ENCODE results near the gene SYT6. TPM values are rescaled to one million over a fixed set of nuclear protein-coding genes. Genes with fewer than 3 reads are reported as not detected.

SYT6 gene
- total RNA-seq, 1 experiment from 2014 or later, result not detected

- no peak for DNase-seq (ENCODE audit: low spot score)
These were observed 35.2 kb downstream of the SYT6 start for GRCh38 chr1:114118351-114118990.

GRCh38 chr1:114117654-114118053 lies 36.0 kb downstream of the SYT6 start:
- no peak for DNase-seq (ENCODE audit: low spot score)

- no peak for DNase-seq (ENCODE audit: low spot score)
These were observed 37.6 kb downstream of the SYT6 start for GRCh38 chr1:114116086-114116485.

GRCh38 chr1:114114185-114115094 lies 39.2 kb downstream of the SYT6 start:
- peak; percentile 70 for DNase-seq (ENCODE audit: low spot score)

- no peak for DNase-seq (ENCODE audit: low spot score)
These were observed 40.1 kb downstream of the SYT6 start for GRCh38 chr1:114113411-114114184.

GRCh38 chr1:114112775-114113174 lies 40.9 kb downstream of the SYT6 start:
- DNase-seq (ENCODE audit: low spot score), result no peak

- DNase-seq (ENCODE audit: low spot score), result no peak
These were observed 41.7 kb downstream of the SYT6 start for GRCh38 chr1:114111731-114112641.

GRCh38 chr1:114109981-114110380 lies 43.7 kb downstream of the SYT6 start:
- no peak for DNase-seq (ENCODE audit: low spot score)

- DNase-seq (ENCODE audit: low spot score), result no peak
These were observed 44.9 kb downstream of the SYT6 start for GRCh38 chr1:114108751-114109255.

GRCh38 chr1:114107474-114108435 lies 45.9 kb downstream of the SYT6 start:
- peak; percentile 8 for DNase-seq (ENCODE audit: low spot score)

- no peak for DNase-seq (ENCODE audit: low spot score)
These were observed 48.2 kb downstream of the SYT6 start for GRCh38 chr1:114105421-114105979.

- DNase-seq (ENCODE audit: low spot score), result no peak
These were observed 48.7 kb downstream of the SYT6 start for GRCh38 chr1:114104949-114105348.

- DNase-seq (ENCODE audit: low spot score), result no peak
These were observed 49.7 kb downstream of the SYT6 start for GRCh38 chr1:114103992-114104391.

- no peak for DNase-seq (ENCODE audit: low spot score)
These were observed 51.5 kb downstream of the SYT6 start for GRCh38 chr1:114102136-114102535.

- DNase-seq (ENCODE audit: low spot score), result no peak
These were observed 53.5 kb downstream of the SYT6 start for GRCh38 chr1:114100148-114100547.

GRCh38 chr1:114099268-114099667 lies 54.4 kb downstream of the SYT6 start:
- DNase-seq (ENCODE audit: low spot score), result no peak

- no peak for DNase-seq (ENCODE audit: low spot score)
These were observed 56.6 kb downstream of the SYT6 start for GRCh38 chr1:114097109-114097508.

GRCh38 chr1:114094675-114095074 lies 59.0 kb downstream of the SYT6 start:
- no peak for DNase-seq (ENCODE audit: low spot score)

GRCh38 chr1:114094363-114094634 lies 59.4 kb downstream of the SYT6 start:
- DNase-seq (ENCODE audit: low spot score), result no peak

All from HT-29 (cell line).